Fibroblast of the aortic adventitia (primary cell): ENCODE results near the gene FBXO3. TPM values are rescaled to one million over a fixed set of nuclear protein-coding genes. Genes with fewer than 3 reads are reported as not detected.

Experiments
- DNase-seq: peaks from one replicate; pipeline ENCODE4 v3.0.0-alpha.2; 2010; ENCODE audit warnings: low read depth
- H3K4me3 ChIP-seq: 2 replicates; pipeline ENCODE4 v1.5.1; 2011; ENCODE audit warnings: low read depth, mild to moderate bottlenecking, control low read depth, low read length, moderate library complexity
- CTCF ChIP-seq: IDR thresholded peaks from 2 replicates; pipeline ENCODE4 v1.5.1; 2011; ENCODE audit warnings: mild to moderate bottlenecking, low read length, control low read depth, inconsistent platforms; ENCODE audit not compliant: insufficient read depth
- total RNA-seq: library from RNA; depleted of rRNA; stranded (reverse); fragments of >200 nt; gene quantifications from 2 replicates; pipeline ENCODE4 v1.2.3, GENCODE V29; 2012; ENCODE audit warnings: low replicate concordance

The FBXO3 gene
- total RNA-seq, 1 donor: 43.7 TPM

GRCh38 chr11:33703788-33704187 is 70.5 kb downstream of the FBXO3 start:
- H3K4me3 ChIP-seq: no peak overlapping the region
- DNase-seq: peak; percentile 49
- TF ChIP-seq CTCF: no peak

- no peak for TF ChIP-seq CTCF
- no peak for DNase-seq
- no peak overlapping the region for H3K4me3 ChIP-seq
Measured at GRCh38 chr11:33703234-33703633, 71.1 kb downstream of the FBXO3 start.

GRCh38 chr11:33701302-33702230 is 72.8 kb downstream of the FBXO3 start:
- no peak for TF ChIP-seq CTCF
- peak overlapping the region; percentile 59 for H3K4me3 ChIP-seq
- DNase-seq: peak; percentile 68

- peak; percentile 96 for DNase-seq
- H3K4me3 ChIP-seq: peak within 1 kb of the TSS; percentile 64
- TF ChIP-seq CTCF: no peak
Measured at GRCh38 chr11:33700502-33701271, 73.6 kb downstream of the FBXO3 start, which contains the start of gene C11orf91. Gene C11orf91 (minus strand): TSS chr11:33700826. CDS start chr11:33700740, 86 bp downstream.

GRCh38 chr11:33700063-33700501 is 74.2 kb downstream of the FBXO3 start:
- H3K4me3 ChIP-seq: peak overlapping the region; percentile 41
- no peak for TF ChIP-seq CTCF
- no peak for DNase-seq

GRCh38 chr11:33699515-33700062 is 74.7 kb downstream of the FBXO3 start:
- H3K4me3 ChIP-seq: no peak overlapping the region
- TF ChIP-seq CTCF: no peak
- DNase-seq: no peak
